HUDEP-2 (cell line): ENCODE data around the gene DLG1.
"Not testable (repeated sequence)": the region's sequence is repeated elsewhere in the genome, so short reads cannot be mapped to it uniquely, and the experiment has no call there.

Experiments used
- DNase-seq, 76 experiments: peaks; one replicate each; lab custom pipeline; 2025; ENCODE audit not compliant: unreplicated experiment in 76 of 76; lab: John Stamatoyannopoulos, UW

The DLG1 gene

DNA sequence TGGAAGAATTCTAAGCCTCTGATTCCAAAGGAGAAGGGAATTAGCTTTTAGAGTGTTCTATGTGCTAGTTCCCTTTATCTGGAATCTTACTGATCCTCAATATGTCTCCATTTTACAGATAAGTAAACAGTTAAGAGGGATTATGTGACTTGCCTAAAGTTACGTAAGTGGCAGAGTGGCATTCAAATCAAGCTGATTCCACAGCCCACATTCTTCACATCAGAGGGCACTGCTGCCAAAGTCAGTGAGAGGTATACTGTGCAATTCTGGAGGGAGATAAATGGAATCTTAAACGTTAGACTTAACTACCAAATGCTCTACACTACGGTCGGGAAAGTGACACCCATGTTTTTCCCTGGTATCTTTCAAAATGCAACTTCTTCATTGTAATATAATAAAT is 257.8 kb downstream of the DLG1 start:
- no peak for DNase-seq

DNA sequence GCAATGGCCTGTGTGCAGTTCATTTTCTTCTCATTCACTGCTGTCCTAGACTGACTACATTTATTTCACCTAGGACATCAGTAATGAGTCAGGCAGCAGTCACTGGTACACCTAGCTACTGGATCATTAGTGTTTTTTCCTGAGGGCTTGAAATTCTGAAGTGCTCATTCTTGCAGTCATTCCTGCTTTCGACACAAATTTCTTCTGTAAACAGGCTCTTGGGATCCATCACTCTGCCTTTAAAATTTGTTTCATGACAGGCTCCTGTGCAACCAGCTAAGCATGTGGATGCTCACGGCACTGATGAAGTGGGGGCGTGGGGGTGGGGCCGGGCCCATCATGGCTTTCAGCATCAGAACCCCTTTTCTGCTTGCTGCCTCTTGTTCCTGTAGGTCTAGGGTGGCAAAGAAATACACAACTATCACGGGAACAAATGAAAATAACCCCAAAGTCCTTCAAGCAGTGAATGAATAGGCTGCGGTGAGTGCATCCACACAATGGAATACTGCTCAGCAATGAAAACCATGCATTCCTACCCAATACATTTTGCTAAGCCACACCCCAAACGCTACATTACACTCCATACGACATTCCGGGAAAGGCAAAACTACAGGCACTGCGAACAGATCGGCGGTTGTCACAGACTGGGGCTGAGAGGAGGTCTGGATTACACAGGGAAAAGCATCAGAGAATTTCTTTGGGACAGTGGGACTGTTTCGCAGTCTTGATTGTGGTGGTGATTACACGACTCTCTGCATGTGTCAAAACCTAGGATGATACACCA is 259.5 kb downstream of the DLG1 start:
- DNase-seq: no peak

DNA sequence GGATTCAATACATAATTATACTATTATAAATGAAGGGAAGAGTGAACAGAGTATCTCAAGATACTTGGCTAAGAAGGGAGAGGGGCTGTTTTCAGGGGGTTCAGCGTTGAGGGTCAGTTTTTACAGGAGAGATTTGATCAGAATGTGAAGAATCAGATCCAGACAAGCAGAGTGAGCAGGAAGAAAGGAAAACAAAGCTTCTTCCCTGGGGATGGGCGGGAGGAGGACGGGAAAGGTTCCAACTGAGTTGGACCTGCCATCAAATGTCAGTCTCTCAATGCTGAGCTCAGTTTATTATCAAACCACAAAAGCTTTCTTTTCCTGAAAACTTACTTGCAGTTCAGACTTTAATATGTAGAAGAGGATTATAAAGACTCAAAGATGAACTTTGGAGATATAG is 262.8 kb downstream of the DLG1 start:
- DNase-seq: no peak

DNA sequence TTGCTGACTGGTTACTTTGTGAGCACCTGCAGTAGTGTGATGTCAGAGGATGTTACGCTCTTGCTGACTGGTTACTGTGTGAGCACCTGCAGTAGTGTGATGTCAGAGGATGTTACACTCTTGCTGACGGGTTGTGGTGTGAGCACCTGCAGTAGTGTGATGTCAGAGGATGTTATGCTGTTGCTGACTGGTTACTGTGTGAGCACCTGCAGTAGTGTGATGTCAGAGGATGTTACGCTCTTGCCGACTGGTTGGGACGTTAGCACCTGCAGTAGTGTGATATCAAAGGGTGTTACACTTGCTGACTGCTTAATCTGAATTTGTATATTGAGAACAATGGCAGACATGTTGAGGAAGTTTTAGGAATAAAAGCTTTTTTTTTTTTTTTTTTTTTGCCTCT is 263.6 kb downstream of the DLG1 start:
- DNase-seq: not testable (repeated sequence)

DNA sequence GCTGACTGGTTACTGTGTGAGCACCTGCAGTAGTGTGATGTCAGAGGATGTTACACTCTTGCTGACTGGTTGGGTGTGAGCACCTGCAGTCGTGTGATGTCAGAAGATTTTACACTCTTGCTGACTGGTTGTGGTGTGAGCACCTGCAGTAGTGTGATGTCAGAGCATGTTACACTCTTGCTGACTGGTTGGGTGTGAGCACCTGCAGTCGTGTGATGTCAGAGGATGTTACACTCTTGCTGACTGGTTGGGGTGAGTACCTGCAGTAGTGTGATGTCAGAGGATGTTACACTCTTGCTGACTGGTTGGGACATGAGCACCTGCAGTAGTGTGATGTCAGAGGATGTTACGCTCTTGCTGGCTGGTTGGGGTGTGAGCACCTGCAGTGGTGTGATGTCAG is 264.6 kb downstream of the DLG1 start:
- DNase-seq: not testable (repeated sequence)

DNA sequence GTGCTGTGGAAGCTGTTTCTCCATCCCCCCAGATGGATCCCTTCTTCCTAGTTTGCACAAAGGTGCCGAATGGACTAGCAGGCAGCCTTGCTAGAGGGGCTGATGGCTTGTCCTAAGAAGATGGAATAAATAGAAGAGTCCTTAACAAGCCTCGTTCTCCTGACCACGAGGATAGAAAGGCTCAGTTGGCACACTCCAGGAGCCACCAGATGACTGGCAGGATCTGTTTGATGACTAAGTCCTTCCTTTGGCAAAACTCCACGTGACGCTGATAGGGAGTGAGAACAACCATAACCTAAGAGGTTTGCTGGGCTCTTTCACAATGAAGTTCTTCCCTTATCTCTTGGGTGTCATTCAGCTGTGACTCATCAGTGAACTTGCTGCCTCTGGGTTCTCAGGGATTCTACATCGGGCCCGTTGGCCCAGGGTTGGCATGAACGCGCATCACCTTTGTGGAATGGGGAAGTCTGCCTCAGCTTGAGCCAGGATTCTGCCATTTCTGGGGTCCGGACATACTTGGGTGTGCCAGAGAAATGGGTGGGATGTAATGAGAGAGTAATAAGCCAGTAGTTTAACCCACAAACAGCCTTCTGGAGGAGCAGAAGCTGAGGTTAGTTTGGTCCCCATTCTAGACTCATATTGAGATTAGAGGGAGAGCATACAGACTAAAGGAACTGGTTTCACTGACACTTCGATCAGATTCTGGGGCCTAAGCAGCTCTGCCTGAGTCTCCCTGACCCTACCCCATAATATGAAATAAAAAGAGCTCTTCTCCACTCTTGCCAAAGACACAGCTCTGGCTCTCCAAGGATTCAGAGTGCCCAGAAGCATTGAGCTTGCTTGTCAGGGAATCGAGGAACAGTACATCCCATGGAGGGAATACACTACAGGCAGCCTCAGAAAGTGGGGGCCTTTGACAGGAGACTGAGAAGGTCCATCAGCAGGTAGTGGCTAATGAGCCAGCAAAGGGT is 266.8 kb downstream of the DLG1 start:
- DNase-seq: no peak

DNA sequence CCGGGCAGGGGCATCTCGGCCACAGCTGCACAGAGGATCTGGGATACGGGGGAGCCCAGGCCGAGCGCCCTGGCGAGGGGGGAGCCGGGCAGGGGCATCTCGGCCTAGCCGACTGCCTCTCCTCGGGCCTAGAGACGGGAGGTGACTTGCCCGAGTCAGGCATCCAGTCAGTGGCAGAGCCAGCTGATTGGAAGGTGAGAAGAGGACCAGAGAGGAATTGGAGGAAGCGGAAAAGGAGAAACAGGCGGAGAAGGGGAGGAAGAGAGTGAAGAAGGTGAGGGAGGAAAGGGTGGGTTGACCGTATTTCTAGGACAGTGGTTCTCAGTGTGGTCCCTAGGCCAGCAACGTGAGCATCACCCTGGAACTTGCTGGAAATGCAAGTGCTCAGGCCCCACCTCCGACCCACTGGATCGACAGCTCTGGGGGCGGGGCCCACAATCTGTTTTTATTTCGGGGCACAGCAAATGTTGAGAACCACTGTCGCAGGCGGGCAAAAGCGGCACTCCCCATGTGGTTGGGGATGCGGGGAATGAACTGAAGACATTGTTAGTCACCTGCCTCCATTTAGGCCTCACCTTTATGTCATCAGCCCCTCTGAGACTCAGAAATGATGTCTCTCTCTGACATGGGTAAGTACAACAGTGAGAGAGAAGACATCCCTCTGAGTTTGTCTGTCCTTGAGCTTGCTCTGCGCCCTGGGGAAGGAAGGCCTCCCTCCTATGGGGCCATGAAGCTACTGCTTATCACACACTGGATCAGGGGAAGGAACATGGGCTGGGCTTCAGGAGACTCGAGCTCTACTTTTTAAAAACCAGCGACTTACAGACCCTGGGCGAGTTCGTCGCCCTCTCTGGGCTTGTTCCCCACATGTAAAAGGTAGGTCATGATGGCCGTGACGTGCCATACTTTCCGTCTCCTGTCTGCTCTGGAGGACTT is 267.8 kb downstream of the DLG1 start:
- no peak for DNase-seq

DNA sequence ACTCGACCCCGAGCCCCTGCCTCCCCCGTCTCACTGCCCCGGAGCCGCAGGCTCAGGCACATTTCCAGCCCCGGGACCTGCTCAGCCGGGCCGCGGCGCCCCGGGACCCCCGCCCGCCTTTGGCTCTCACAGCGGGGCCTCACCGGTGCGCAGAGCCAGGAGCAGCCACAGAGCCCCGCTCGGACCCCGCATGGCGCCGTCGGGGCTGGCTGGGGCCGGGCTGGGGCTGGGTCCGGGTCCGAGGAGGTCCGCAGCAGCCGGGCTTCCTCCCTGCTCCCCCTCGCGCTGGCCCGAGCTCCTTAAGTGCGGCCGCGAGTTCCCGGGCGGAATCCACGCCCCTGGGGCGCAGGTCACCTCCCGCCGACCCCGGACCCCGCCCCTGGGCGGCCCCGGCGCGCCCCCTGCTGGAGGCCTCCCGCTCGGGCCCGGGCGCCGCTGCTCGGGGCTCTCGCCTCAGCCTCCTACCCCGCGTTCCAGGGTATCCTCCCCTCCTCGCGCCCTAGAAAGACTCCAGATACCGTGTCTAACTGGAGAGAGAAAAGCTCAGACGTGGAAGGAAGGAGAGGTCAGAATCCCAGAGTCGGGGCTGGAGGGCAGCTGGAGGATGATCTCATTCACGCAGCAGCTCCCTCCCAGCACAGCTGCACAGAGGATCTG is 268.8 kb downstream of the DLG1 start, which contains the start of gene MELTF:
Gene MELTF, minus strand, starts transcription at position 307 of the 657 bp plus-strand sequence. Its CDS starts 115 bp downstream, at position 192.
- peak in 65 of 76 experiments; percentile 2 to 74 (median 47) for DNase-seq

DNA sequence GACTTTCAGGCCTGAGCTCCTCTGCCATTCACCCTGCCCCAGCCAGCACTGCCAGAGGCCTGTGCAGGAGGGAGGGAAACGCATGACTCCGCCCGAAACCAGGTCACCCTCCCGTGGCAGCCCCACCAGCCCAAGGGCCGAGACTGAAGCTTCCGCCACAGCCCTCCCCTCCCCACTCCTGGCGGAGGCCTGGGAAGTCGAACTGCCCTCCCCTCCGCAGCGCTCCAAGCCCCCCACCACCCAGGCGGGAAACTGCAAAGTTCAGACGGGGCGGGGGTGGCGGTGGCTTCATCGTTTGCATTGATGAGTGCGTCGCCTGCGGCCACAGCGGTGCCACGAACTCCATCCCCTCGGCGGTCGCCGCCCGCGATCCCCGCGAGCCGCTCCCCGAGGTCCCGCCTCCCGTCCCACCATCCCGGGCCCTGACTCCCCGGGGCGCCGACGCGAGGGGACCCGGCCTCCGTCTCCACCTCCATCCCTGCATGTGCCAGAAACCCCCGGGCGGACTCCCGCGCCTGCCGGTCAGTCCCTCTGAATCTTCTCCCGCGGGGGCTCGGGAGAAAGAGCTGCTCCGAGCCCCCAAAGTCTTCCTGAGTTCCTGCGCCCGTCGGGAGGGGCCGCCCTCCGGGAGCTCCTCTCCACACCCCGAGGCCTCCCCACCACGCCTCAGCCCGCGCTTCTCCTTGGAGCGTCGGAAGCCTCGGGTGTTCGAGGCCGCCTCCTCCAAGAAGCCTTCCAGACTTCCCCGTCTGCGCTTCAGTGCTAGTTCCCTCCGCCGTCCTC is 269.5 kb downstream of the DLG1 start:
- DNase-seq: peak in 18 of 76 experiments; percentile 2 to 47 (median 18)

DNA sequence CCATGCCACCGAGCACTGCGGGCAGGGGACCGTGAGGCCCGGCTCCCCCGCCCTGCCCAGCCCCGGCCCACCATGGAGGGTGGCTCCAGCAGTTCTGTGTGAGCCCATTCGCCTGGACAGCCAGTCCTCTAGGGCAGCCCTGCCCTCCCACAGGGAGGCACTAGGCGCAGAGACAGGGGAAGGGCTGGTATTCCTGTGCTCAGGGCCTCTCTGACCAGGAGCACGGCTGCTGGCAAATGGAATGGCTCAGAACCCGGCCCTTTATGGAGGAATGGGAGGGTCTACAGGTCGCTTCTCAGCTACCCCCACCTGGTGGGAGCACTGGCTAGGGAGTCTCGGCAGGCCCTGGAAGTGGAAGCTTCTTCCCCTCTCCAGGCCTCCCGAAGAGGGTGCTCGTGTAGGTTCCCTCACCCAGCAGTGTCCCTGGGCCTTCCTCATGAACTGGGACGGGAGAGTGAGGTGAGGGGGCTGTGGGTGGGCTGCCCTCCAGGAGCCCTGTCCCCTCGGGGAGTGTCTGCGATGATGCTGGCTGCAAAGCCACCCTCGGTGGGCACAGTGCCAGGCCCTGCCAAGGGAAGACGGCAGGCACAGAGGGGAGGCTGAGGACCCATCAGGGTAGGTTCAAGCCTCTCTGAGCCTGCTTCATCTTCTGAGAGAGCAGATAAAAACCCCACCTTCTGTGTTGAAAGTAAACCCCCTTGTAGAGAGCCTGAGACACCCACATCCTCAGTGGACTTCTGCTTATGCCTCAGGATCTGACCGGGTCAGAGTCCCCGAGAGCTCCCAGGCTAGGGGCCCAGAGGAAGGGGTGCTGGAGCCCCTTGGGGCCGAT is 270.3 kb downstream of the DLG1 start:
- DNase-seq: peak in 4 of 76 experiments; percentile 7 to 43 (median 13)

DNA sequence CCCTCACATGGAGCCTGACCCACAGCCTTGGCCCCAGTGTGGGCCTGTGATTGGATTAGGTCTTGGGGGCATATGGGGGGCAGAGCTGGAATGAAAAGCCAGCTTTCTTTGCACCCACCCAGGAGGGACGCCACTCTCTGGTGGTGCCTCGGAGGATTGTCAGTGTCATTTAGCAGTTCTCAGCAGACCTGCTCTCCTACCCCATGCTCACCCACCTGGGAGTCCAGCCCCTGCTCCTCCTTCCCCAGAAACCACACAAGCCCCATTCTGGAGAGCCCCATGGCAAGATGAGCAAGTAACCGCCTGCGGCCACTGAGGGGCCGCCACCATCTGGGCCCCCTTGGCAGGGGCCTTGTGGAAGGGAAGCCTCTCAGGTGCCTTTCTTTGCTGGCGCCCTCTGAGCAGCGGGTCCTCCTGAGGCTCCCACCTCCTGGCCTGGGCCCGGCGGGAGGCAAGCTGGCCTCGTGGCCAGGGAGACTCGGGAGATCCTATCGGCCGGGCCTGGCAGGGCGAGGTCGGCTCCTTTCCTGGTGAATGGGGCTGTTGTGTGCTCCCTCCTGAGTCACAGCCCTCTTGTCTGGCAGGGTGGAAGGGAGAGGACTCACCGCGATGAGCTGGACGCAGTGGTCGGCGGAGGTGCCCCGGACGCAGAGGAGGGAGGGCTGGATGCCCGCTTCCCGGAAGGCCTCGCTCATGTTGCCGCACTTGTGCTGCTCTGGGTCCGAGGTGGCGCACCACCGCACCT is 271.1 kb downstream of the DLG1 start:
- DNase-seq: peak in 2 of 76 experiments; percentile 3 to 17

DNA sequence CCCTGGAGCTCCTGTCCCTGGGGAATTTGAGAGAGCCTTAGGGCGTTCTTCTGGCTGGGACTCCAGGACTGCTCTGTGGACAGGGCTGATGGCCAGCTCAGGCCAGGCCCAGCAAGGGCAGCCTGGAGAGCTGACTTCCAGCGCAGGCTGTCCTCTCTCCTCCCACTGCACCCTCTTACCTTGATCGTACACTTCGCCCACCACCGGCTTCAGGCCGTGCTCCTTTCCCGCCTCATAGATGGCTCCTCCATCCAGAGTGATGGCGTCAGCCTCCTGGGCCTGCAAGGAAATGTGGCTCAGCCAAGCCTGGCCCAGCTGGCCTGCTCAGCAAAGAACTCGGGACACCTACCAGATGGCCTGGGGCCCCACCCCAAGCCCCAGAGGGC is 271.9 kb downstream of the DLG1 start:
- no peak for DNase-seq

DNA sequence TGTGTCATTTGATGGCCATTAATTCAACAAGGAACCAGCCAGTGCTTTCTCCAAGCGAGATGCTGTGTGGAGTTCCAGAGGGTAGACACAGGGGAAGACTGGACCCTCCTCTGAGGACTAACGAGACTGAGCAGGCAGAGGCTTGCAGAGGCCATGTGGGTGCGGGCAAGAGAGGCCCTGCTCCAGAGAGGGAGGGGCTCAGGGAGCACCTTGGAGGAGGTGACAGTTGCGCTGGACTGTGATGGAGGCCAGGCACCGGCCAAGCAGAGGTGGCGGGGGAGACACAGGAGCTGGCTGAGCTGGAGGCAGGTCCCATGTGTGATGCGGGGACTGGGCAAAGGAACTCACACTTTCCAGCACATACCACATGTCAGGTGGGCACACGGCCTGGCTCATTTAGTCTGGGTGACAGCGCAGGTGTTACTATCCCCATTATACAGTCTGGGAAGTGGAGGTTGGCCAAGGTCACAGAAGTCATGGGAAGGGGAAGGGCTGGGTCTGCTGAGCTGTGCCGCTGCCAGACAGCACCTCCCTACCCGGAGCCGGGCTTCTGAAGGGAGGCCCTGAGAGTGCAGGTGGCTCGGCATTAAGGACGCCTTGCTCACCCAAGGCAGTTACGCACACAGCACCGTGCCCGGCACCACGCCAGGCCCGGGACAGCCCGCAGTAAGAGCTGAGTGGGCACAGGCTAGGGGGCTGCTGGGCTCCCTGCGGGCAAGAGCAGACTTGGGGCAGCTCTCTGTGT is 272.5 kb downstream of the DLG1 start:
- no peak for DNase-seq

DNA sequence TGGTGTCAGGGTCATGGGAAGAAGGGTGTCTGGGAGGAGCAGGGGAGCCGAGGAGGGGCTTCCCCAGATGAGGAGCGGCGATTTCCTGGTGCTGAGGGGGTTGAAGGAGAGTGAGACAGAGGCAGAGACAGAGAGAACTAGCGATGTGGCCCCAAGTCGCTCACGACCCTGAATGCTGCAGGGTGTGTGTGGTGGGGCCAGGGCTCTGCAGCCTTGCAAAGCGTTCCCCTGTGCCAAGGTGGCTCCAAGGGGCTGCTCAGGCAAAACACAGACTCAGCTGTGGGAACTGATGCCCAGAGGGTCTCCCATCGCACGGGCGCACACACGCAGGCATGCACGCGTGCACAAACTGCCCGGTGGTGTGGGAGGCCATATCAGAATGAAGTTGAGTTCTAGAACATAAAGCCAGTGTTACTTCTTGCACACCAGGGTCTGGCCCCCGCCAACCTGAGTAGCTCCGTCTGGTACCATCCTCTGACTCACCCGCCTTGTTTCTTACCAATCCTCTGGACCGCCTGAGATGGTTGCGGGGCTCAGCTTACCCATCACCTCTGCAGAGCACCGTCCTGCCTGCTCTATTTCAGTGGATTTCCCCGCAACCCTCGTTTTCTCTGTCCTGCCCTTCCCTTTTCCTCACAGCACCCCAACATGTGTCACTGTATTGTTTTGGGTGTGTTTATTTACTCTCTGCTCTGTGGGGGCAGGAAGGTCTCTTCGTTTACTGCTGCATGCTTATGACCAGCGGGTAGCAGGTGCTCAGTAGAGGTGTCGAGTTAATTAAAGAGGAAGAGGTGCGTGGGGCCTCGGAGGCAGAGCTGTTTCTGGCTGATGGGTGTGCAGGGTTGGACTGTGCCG is 273.3 kb downstream of the DLG1 start:
- no peak for DNase-seq

DNA sequence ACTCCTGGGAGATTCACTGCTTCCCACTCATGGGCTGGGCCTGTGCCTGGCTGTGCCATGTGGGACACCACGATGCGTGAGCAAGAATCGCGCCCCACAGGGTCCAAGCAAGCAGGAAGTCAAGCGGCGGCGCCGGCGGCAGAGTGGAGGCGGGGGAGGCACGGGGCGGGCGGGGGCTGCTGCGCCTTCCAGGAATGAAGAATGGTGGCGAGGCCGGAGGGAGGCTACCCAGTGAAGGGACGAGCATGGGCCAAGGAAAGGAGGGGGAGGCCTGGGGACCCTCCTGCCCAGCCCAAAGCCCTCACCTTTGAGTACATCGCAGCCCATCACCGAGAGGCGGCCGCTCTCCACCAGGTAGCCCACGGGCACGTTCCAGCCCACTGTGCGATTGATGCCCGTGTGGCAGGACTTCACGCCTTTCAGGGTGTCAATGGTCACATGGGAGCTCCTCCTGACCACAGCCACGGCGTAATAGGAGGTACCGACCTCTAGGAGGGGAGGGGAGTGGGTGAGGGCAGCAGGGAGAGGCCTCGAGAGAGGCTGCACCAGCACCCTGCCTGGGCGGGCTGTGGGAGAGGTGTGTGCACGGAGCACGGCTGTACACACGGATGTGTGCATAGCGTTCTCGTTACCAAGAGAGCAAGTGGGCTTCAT is 274.3 kb downstream of the DLG1 start:
- no peak for DNase-seq
